Suprapubic skin (tissue), 4 donors: ENCODE data around the gene MRPS26. TPM values are rescaled to one million over a fixed set of nuclear protein-coding genes. Genes with fewer than 3 reads are reported as not detected.

Experiments
- DNase-seq, 2 donors: peaks; one replicate each; pipeline ENCODE4 v3.0.0-alpha.2; 2019; ENCODE audit warnings: low spot score in 2 of 2
- H3K27ac ChIP-seq: fragments of 200-600 bp; sonication (generic); one replicate; pipeline ENCODE4 v1.5.1; 2019
- H3K27me3 ChIP-seq: fragments of 200-600 bp; sonication (generic); one replicate; pipeline ENCODE4 v1.5.1; 2019
- H3K36me3 ChIP-seq: fragments of 200-600 bp; sonication (generic); one replicate; pipeline ENCODE4 v1.5.1; 2019
- H3K4me1 ChIP-seq: fragments of 200-600 bp; sonication (generic); one replicate; pipeline ENCODE4 v1.5.1; 2019
- H3K4me3 ChIP-seq: fragments of 200-600 bp; sonication (generic); one replicate; pipeline ENCODE4 v1.5.1; 2019; ENCODE audit warnings: mild to moderate bottlenecking
- H3K9me3 ChIP-seq: fragments of 200-600 bp; sonication (generic); one replicate; pipeline ENCODE4 v1.5.1; 2019
- CTCF ChIP-seq, 2 donors: fragments of 200-600 bp in 1 of 2; fragments of 450-650 bp in 1 of 2; sonication (generic) in 1 of 2; IDR thresholded peaks; one replicate each; pipeline ENCODE4 v1.5.1; 2016 to 2019; ENCODE audit warnings: antibody characterized with exemption in 2 of 2, mild to moderate bottlenecking in 1 of 2, moderate library complexity in 1 of 2
- EP300 ChIP-seq: sonication (generic); formaldehyde crosslinking; IDR thresholded peaks from one replicate; pipeline ENCODE4 v1.6.1; 2017; ENCODE audit warnings: antibody characterized with exemption
- POLR2A ChIP-seq, 2 donors: fragments of 450-650 bp; IDR thresholded peaks; one replicate each; pipeline ENCODE4 v1.6.1; 2017; ENCODE audit warnings: antibody characterized with exemption in 2 of 2, mild to moderate bottlenecking in 2 of 2, moderate library complexity in 2 of 2
- POLR2AphosphoS5 ChIP-seq, 3 donors: sonication (generic); formaldehyde crosslinking; IDR thresholded peaks; one replicate each; pipeline ENCODE4 v1.6.1; 2017; ENCODE audit warnings: antibody characterized with exemption in 3 of 3
- WGBS: methylation state at CpG from one replicate; pipeline ENCODE4 v1.1.5; 2018; 5-methylcytosine and 5-hydroxymethylcytosine counted together
- total RNA-seq, 4 donors: library from RNA; depleted of rRNA; stranded (reverse); fragments of >200 nt; gene quantifications; one replicate each; pipeline ENCODE4 v1.1.0, GENCODE V29; 2016

The MRPS26 gene
- total RNA-seq, 4 donors from 2014 or later, result 38.5 to 59.4 (median 53.7) TPM

- Histone ChIP-seq H3K4me1 (peaks cover 24% of the 10 kb centered on the region), H3K27ac (no peak within 1 kb of the TSS), H3K4me3 (no peak within 1 kb of the TSS), H3K9me3 (no peaks in the 10 kb centered on the region), H3K36me3 (peaks cover 31% of the 10 kb centered on the region), H3K27me3 (no peaks in the 10 kb centered on the region)
- 58% methylated on average over 3 of the region's 3 CpGs for WGBS
- no peak for DNase-seq
- no peak for TF ChIP-seq CTCF (IDR thresholded peaks at IDR 0.05)
- TF ChIP-seq POLR2AphosphoS5 (IDR thresholded peaks at IDR 0.05), result no peak
- no peak for TF ChIP-seq POLR2A (IDR thresholded peaks at IDR 0.05)
- no peak for TF ChIP-seq EP300
These were observed 2.5 kb upstream of the MRPS26 start, which contains the start of gene GNRH2 for GRCh38 chr20:3043322-3043721. GNRH2 (plus strand) TSS chr20:3043622; CDS start chr20:3044415, 793 bp downstream.

- no peak for DNase-seq
- Histone ChIP-seq H3K36me3 (peaks cover 31% of the 10 kb centered on the region), H3K4me1 (peaks cover 24% of the 10 kb centered on the region), H3K4me3 (no peak overlapping the region), H3K27ac (no peak overlapping the region), H3K9me3 (no peaks in the 10 kb centered on the region), H3K27me3 (no peaks in the 10 kb centered on the region)
- 81% methylated on average over 4 of the region's 8 CpGs for WGBS
- no peak for TF ChIP-seq POLR2A (IDR thresholded peaks at IDR 0.05)
These were observed 1.4 kb upstream of the MRPS26 start for GRCh38 chr20:3044336-3044965.

GRCh38 chr20:3045042-3045815 lies 623 bp upstream of the MRPS26 start:
- no peak for TF ChIP-seq POLR2A (IDR thresholded peaks at IDR 0.05)
- no peak for TF ChIP-seq CTCF (IDR thresholded peaks at IDR 0.05)
- TF ChIP-seq EP300, result no peak
- no peak for TF ChIP-seq POLR2AphosphoS5 (IDR thresholded peaks at IDR 0.05)
- H3K4me3 ChIP-seq, result peak overlapping the region; percentile 60
- peak overlapping the region; percentile 83 for H3K27ac ChIP-seq
- WGBS, result 5% methylated on average over 10 of the region's 24 CpGs
- H3K4me1 ChIP-seq, result peaks cover 24% of the 10 kb centered on the region
- H3K9me3 ChIP-seq, result no peaks in the 10 kb centered on the region
- peaks cover 31% of the 10 kb centered on the region for H3K36me3 ChIP-seq
- no peaks in the 10 kb centered on the region for H3K27me3 ChIP-seq
- peak; percentile 90 to 94 for DNase-seq

GRCh38 chr20:3046677-3047462 lies 1.0 kb downstream of the MRPS26 start:
- WGBS, result 51% methylated on average over 27 of the region's 39 CpGs
- peak overlapping the region; percentile 83 for H3K27ac ChIP-seq
- H3K4me3 ChIP-seq, result peak overlapping the region; percentile 60
- no peaks in the 10 kb centered on the region for H3K9me3 ChIP-seq
- TF ChIP-seq CTCF (IDR thresholded peaks at IDR 0.05) (no peak), POLR2AphosphoS5 (IDR thresholded peaks at IDR 0.05) (no peak), POLR2A (IDR thresholded peaks at IDR 0.05) (no peak), EP300 (no peak)
- DNase-seq, result no peak
- peaks cover 20% of the 10 kb centered on the region for H3K4me1 ChIP-seq
- H3K36me3 ChIP-seq, result peaks cover 28% of the 10 kb centered on the region
- H3K27me3 ChIP-seq, result no peaks in the 10 kb centered on the region

- no peak for DNase-seq
- TF ChIP-seq CTCF (IDR thresholded peaks at IDR 0.05), result no peak
- no peak for TF ChIP-seq POLR2AphosphoS5 (IDR thresholded peaks at IDR 0.05)
- TF ChIP-seq POLR2A (IDR thresholded peaks at IDR 0.05), result no peak
- TF ChIP-seq EP300, result no peak
- Histone ChIP-seq H3K4me1 (peaks cover 18% of the 10 kb centered on the region), H3K27me3 (no peaks in the 10 kb centered on the region), H3K9me3 (no peaks in the 10 kb centered on the region), H3K27ac (no peak overlapping the region), H3K4me3 (no peak overlapping the region), H3K36me3 (peaks cover 28% of the 10 kb centered on the region)
- 81% methylated on average over 12 of the region's 14 CpGs for WGBS
These were observed 1.9 kb downstream of the MRPS26 start for GRCh38 chr20:3047486-3048419.
